Fibroblast of the aortic adventitia (primary cell): ENCODE data around the gene MYL10. TPM values are rescaled to one million over a fixed set of nuclear protein-coding genes. Genes with fewer than 3 reads are reported as not detected.

Experiments used
- DNase-seq: peaks from one replicate; pipeline ENCODE4 v3.0.0-alpha.2; 2010; ENCODE audit warnings: low read depth
- H3K4me3 ChIP-seq: 2 replicates; pipeline ENCODE4 v1.5.1; 2011; ENCODE audit warnings: low read depth, mild to moderate bottlenecking, control low read depth, low read length, moderate library complexity
- total RNA-seq: library from RNA; depleted of rRNA; stranded (reverse); fragments of >200 nt; gene quantifications from 2 replicates; pipeline ENCODE4 v1.2.3, GENCODE V29; 2012; ENCODE audit warnings: low replicate concordance
- TF ChIP-seq, protein P1 (sequence below): IDR thresholded peaks from 2 replicates; pipeline ENCODE4 v1.5.1; 2011; ENCODE audit warnings: mild to moderate bottlenecking, low read length, control low read depth, inconsistent platforms; ENCODE audit not compliant: insufficient read depth

The MYL10 gene
- total RNA-seq, 1 donor, result not detected

DNA sequence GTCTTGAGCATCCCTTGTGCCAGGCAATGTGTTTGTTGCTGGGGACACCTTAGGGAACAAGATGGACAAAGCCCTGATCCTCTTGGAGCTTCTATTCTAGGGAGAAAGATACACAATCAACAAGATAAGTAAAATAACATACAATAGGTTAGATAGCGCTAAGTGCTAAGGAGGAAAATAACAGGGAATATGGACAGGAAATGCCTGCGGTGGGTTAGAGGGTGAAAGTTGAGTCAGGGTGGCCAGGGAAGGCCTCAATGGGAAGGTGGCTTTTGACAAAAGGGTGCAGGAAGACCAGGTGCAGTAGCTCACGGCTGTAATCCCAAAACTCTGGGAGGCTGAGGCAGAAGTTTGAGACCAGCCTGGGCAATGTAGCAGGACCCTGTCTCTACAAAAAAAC, 38.3 kb upstream of the MYL10 start:
- TF ChIP-seq, protein P1, sequence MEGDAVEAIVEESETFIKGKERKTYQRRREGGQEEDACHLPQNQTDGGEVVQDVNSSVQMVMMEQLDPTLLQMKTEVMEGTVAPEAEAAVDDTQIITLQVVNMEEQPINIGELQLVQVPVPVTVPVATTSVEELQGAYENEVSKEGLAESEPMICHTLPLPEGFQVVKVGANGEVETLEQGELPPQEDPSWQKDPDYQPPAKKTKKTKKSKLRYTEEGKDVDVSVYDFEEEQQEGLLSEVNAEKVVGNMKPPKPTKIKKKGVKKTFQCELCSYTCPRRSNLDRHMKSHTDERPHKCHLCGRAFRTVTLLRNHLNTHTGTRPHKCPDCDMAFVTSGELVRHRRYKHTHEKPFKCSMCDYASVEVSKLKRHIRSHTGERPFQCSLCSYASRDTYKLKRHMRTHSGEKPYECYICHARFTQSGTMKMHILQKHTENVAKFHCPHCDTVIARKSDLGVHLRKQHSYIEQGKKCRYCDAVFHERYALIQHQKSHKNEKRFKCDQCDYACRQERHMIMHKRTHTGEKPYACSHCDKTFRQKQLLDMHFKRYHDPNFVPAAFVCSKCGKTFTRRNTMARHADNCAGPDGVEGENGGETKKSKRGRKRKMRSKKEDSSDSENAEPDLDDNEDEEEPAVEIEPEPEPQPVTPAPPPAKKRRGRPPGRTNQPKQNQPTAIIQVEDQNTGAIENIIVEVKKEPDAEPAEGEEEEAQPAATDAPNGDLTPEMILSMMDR, result no peak
- DNase-seq, result no peak
- H3K4me3 ChIP-seq, result no peak overlapping the region

DNA sequence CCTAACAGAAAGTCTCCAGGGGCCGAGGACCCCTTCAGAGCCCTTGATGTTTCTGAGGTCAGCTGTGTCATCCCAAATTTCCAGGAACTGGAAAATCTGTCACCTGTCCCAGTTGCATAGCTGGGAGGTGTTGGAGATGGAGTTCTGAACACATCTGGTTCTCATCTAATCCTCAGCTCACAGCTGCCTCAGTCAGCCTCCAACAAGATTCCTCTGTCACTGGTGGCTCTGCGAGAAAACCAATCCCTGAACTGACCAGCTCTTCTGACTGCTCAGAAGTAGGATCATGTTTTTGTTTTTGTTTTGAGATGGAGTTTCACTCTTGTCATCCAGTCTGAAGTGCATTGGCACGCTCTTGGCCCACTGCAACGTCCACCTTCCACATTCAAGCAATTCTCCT, 37.6 kb upstream of the MYL10 start:
- TF ChIP-seq, protein P1, result no peak
- H3K4me3 ChIP-seq, result no peak overlapping the region
- no peak for DNase-seq

- no peak for DNase-seq
- TF ChIP-seq, protein P1, result no peak
- H3K4me3 ChIP-seq, result no peak overlapping the region
Observed at GRCh38 chr7:101666293-101666692, 37.2 kb upstream of the MYL10 start.

DNA sequence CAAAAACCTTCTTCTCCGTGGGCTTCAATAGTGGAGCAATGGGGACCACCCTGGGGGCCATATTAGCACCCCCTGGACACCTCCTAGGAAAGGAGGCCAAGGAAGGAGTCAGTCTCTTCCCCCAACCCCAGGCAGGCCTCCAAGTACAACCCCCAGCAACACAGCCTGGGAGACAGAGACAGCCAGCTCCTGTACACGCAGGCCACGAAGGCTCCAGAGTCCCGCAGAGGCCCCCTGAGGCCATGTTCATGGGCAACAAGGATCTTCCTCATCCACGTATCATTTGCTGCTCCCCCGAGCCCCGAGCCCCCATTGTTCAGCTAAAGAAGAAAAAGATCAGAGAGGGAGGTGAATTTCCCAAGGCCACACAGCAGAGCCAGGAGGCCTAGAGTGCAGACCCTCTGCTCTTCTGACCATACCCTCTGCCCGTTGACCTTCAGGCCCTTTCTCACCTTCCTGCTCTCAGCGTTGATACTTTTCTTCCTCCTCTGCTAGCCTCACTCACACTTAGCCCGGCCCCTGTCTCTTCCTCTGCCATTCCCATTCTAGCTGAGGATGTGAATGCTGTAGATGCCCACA, 35.9 kb upstream of the MYL10 start:
- TF ChIP-seq, protein P1, result no peak
- no peak for DNase-seq
- no peak overlapping the region for H3K4me3 ChIP-seq

DNA sequence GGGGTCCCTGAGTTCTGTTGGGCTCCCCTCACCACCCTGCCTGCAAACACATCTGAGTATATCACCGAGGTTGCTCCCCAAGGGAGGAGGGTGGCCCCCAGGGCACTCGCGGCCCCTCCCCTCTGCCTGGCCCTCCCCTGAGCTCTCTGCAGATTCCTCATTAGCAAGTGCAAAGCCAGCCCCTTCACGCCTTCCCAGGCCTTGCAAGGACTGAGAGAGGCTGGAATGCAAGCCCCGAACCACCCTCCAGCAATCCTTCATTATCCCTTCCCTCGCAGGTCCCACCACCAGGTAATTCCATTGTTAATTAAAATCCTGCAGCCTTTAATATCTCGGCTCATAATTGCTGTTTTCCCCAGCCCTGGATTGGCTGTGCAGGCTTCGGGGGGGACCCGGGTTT, 35.3 kb upstream of the MYL10 start:
- TF ChIP-seq, protein P1, result no peak
- DNase-seq, result no peak
- H3K4me3 ChIP-seq, result no peak overlapping the region

DNA sequence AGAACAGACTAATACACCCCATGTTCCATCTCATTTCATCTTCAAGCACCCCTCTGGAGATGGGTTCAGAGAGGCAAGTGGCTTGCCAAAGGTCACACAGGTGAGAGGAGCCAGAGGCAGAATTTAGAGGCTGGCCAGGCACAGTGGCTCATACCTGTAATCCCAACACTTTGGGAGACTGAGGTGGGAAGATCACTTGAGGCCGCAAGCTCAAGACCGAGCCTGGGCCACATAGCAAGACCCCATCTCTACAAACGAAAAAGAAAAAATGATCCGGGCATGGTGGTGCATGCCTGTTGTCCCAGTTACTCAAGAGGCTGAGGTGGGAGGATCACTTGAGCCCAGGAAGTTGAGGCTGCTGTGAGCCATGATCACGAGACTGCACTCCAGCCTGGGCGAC, 34.7 kb upstream of the MYL10 start:
- TF ChIP-seq, protein P1, result no peak

DNA sequence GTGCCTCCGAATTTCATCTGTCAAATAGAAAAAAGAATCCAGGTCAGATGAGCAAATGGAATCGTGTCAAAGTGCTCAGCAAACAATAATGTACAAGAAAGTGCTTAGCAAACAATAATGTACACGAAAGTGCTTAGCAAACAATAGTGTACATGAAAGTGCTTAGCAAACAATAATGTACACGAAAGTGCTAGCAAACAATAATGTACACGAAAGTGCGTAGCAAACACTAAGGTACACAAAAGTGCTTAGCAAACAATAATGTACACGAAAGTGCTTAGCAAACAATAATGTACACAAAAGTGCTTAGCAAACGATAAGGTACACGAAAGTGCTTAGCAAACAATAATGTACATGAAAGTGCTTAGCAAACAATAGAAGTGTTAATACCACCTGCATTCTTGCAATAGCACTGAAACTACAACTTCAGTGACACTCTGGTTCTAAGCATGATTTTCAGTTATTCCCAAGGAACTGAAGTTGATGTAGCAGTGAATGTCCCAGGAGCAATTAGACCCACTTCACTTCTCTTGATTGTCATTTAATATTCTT, 33.4 kb upstream of the MYL10 start:
- TF ChIP-seq, protein P1, result no peak
- H3K4me3 ChIP-seq, result no peak overlapping the region
- no peak for DNase-seq

More for the DNA sequence above, 34.7 kb upstream of the MYL10 start:
- no peak overlapping the region for H3K4me3 ChIP-seq
- no peak for DNase-seq
